ENCODE measurements around the gene CXCL3. TPM values are rescaled to one million over a fixed set of nuclear protein-coding genes. Genes with fewer than 3 reads are reported as not detected.

The CXCL3 gene
- total RNA-seq, 1 experiment from 2014 or later = 0.23 TPM

DNA sequence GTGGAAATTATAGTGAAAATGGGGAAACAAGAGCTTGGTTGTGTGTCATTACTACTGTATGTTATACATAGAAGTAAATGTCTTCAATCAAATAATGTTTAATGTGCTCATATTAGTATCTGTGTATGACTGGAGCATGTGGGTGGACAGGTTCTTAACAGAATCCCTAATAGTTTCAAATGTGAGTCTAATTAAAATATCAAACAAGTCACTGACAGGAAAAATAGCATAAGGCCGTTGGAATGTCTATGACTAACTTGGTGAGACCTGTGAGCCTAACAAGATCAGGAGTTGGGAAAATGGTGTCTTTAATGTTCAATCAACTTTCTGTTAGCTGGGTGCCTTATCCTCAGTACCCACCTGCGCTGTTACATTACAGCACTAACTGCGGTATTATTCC lies 6.2 kb upstream of the CXCL3 start:
- Histone ChIP-seq H3K36me3 (ENCODE audit: control insufficient read depth, insufficient read depth, low read length) (no peaks in the 10 kb centered on the region), H3K9me3 (ENCODE audit: control insufficient read depth, insufficient read depth, low read depth, low read length) (no peaks in the 10 kb centered on the region), H3K27ac (ENCODE audit: low read length) (no peak overlapping the region), H3K4me1 (ENCODE audit: control insufficient read depth, insufficient read depth, low read length) (no peaks in the 10 kb centered on the region), H3K4me3 (ENCODE audit: low read depth in 2 of 2, low read length in 2 of 2) (no peak overlapping the region), H3K27me3 (ENCODE audit: control insufficient read depth, insufficient read depth, low read length) (peaks cover 4% of the 10 kb centered on the region; the same call in 1 of the 2 replicates)
- DNase-seq (ENCODE audit: low read depth, low spot score) (no peak), ATAC-seq (no peak)
- ChIA-PET POLR2A (no interaction called here), CTCF (no interaction called here)
- no TSS peak for BruUV-seq (replicated peaks)
- intact Hi-C loops (cut with micrococcal nuclease; ENCODE audit: unreplicated experiment) = no loop called here
- in situ Hi-C loops (cut with HindIII; ENCODE audit: low pct_unique_long_range_greater_than_20kb, low sequenced_read_pairs) = no loop called here
- TF ChIP-seq, protein P1, sequence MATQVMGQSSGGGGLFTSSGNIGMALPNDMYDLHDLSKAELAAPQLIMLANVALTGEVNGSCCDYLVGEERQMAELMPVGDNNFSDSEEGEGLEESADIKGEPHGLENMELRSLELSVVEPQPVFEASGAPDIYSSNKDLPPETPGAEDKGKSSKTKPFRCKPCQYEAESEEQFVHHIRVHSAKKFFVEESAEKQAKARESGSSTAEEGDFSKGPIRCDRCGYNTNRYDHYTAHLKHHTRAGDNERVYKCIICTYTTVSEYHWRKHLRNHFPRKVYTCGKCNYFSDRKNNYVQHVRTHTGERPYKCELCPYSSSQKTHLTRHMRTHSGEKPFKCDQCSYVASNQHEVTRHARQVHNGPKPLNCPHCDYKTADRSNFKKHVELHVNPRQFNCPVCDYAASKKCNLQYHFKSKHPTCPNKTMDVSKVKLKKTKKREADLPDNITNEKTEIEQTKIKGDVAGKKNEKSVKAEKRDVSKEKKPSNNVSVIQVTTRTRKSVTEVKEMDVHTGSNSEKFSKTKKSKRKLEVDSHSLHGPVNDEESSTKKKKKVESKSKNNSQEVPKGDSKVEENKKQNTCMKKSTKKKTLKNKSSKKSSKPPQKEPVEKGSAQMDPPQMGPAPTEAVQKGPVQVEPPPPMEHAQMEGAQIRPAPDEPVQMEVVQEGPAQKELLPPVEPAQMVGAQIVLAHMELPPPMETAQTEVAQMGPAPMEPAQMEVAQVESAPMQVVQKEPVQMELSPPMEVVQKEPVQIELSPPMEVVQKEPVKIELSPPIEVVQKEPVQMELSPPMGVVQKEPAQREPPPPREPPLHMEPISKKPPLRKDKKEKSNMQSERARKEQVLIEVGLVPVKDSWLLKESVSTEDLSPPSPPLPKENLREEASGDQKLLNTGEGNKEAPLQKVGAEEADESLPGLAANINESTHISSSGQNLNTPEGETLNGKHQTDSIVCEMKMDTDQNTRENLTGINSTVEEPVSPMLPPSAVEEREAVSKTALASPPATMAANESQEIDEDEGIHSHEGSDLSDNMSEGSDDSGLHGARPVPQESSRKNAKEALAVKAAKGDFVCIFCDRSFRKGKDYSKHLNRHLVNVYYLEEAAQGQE (IDR thresholded peaks at IDR 0.05; ENCODE audit: insufficient read depth in 1 of 2, low read depth in 2 of 2, low read length in 1 of 2) = no peak
- TF ChIP-seq, protein P2, sequence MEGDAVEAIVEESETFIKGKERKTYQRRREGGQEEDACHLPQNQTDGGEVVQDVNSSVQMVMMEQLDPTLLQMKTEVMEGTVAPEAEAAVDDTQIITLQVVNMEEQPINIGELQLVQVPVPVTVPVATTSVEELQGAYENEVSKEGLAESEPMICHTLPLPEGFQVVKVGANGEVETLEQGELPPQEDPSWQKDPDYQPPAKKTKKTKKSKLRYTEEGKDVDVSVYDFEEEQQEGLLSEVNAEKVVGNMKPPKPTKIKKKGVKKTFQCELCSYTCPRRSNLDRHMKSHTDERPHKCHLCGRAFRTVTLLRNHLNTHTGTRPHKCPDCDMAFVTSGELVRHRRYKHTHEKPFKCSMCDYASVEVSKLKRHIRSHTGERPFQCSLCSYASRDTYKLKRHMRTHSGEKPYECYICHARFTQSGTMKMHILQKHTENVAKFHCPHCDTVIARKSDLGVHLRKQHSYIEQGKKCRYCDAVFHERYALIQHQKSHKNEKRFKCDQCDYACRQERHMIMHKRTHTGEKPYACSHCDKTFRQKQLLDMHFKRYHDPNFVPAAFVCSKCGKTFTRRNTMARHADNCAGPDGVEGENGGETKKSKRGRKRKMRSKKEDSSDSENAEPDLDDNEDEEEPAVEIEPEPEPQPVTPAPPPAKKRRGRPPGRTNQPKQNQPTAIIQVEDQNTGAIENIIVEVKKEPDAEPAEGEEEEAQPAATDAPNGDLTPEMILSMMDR (IDR thresholded peaks at IDR 0.05) = no peak
- TF ChIP-seq SIN3A (IDR thresholded peaks at IDR 0.05; ENCODE audit: borderline replicate concordance, insufficient read depth, low read depth, low read length) (no peak), TCF7L2 (IDR thresholded peaks at IDR 0.05; ENCODE audit: low read depth, low read length) (no peak), POLR2AphosphoS5 (IDR thresholded peaks at IDR 0.05; ENCODE audit: low read depth, low read length) (no peak)

DNA sequence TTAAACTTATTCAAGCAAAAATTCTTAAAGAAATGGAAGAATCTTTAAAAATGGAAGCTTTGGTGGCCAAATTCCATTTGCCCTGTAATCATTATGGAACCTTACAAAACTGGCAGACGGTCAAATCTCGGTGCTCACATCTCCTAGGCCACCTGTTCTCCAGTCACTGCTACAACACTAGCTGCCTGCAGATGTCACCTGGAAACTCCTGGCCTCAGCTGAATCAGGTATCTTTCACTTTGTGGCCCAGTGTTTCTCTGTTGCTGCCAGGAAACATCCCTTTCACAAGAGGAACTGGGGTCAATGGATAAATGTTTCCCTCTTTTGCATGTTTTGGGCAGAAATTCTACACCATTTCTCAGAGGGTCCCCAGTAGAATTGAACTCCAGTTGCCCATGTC lies 4.2 kb upstream of the CXCL3 start:
- BruUV-seq (replicated peaks) = no TSS peak
- ChIA-PET POLR2A (no interaction called here), CTCF (no interaction called here)

More for the DNA sequence above, 4.2 kb upstream of the CXCL3 start:
- in situ Hi-C loops (cut with HindIII; ENCODE audit: low pct_unique_long_range_greater_than_20kb, low sequenced_read_pairs) (no loop called here), intact Hi-C loops (cut with micrococcal nuclease; ENCODE audit: unreplicated experiment) (no loop called here)
- Histone ChIP-seq H3K9me3 (ENCODE audit: control insufficient read depth, insufficient read depth, low read depth, low read length) (no peaks in the 10 kb centered on the region), H3K27me3 (ENCODE audit: control insufficient read depth, insufficient read depth, low read length) (peaks cover 4% of the 10 kb centered on the region; the same call in 1 of the 2 replicates), H3K4me3 (ENCODE audit: low read depth in 2 of 2, low read length in 2 of 2) (no peak overlapping the region), H3K27ac (ENCODE audit: low read length) (no peak overlapping the region), H3K4me1 (ENCODE audit: control insufficient read depth, insufficient read depth, low read length) (no peaks in the 10 kb centered on the region), H3K36me3 (ENCODE audit: control insufficient read depth, insufficient read depth, low read length) (no peaks in the 10 kb centered on the region)
- TF ChIP-seq POLR2AphosphoS5 (IDR thresholded peaks at IDR 0.05; ENCODE audit: low read depth, low read length) (no peak), TCF7L2 (IDR thresholded peaks at IDR 0.05; ENCODE audit: low read depth, low read length) (no peak), SIN3A (IDR thresholded peaks at IDR 0.05; ENCODE audit: borderline replicate concordance, insufficient read depth, low read depth, low read length) (no peak)
- TF ChIP-seq, protein P1 (IDR thresholded peaks at IDR 0.05; ENCODE audit: insufficient read depth in 1 of 2, low read depth in 2 of 2, low read length in 1 of 2) = no peak
- TF ChIP-seq, protein P2 (IDR thresholded peaks at IDR 0.05) = no peak
- ATAC-seq (no peak), DNase-seq (ENCODE audit: low read depth, low spot score) (no peak)

All from Panc1 (cell line).